Non-pigmented ciliary epithelial cell (primary cell): Measurements from ENCODE around the gene PRR32.
"Not testable (repeated sequence)": the region's sequence is repeated elsewhere in the genome, so short reads cannot be mapped to it uniquely, and the experiment has no call there.

Source experiments
- DNase-seq: peaks from one replicate; pipeline ENCODE4 v3.0.0-alpha.2; 2010; ENCODE audit warnings: low read depth

Gene PRR32, protein sequence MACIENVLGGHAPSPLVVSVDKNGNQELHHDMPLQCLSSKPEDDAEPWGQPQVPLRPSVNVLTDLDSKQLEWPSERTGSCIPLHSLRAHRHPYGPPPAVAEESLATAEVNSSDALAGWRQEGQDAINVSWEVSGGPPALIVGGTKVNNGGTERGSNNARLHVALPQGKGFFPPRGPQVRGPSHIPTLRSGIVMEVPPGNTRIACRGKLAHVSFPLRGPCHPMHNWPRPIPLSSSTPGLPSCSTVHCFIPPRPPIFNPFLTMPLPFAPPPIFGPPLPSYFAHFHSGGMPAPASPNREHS

DNA sequence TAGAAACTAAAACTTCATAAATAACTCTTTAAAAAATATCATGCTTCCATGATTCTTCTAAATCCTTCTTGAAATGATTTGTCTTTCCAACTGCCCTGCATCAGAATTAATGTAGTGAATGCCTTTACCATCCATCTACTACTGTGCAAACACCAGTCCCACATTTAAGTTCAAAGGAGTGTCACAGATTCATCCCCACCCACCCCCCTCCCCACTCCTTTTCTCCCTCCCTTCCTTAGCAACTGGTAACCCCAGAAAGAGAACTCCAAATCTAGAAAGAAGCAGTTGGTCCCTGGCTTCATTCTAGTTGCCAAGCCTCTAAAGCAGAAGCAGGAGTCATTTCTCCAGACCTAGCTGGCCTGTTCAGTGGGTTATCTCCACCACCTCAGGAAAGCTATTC lies at the start of gene PRR32:
PRR32 (plus strand) TSS at position 301 of the 400 bp plus-strand sequence. CDS start 115 bp downstream, outside the sequence.
- DNase-seq, result no peak

DNA sequence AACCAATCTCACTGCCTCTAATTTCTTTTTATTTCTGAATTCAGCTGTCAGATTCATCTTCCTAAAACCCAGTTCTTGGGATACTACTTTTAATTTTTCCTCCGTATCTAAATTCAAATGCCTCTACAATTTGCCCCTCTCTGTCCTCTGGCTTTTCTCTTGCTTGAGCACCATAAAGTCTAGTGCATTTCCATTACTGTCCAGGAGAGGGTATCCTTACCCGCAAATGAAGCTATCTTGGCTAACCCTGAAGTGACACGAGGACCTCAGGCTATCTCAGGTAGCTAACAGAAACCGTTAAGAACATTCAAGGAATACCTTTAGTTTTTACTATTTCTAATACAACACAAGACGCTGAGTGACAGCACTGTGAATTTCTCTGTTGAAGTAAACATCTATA lies 49.4 kb upstream of the PRR32 start:
- DNase-seq, result no peak

DNA sequence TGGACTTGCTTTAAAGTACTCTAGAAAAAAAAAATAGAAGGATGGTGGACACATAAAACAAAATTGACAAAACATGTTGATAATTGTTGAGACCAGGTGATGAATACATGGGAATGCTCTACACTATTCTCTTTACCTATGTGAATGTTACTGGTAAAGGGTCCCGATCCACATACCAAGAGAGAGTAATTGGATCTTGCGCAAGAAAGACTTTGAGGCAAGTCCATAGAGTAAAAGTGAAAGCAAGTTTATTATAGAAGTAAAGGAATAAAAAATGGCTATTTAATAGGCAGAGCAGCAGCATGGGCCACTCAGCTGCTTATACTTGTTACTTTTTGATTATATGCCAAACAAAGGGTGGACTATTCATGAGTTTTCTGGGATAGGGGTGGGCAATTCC lies 34.0 kb upstream of the PRR32 start:
- DNase-seq, result no peak

DNA sequence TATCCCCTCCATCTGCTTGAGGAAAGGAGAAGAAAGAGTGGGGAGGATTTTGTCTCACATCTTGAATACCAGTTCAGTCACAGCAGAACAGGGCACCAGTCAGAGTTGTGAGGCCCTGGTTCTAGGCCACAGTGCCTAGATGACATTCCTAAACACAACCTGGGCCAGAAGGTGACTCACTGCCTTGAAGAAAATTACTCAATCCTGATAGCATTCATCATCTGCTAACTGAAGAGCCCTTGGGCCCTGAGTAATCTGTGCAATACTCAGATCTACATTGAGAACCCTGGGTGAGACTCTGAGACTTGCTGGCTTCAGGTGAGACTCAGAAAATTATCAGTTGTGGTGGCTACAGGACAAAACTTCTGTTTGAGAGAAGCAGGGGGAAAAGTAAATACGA lies 20.5 kb upstream of the PRR32 start:
- DNase-seq, result no peak

DNA sequence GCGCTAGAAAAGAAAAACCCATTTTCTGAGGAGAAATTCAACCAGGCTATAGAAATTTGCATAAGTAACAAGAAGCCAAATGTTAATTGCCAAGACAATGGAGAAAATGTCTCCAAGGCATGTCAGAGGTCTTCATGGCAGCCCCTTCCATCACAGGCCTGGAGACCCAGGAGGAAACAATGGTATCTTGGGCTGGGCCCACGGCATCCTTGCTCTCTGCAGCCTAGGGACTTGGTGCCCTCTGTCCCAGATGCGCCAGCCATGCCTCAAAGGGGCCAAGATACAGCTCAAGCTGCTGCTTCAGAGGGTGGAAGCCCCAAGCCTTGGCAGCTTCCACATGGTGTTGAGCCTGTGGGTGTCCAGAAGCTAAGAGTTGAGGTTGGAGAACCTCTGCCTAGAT lies 12.7 kb upstream of the PRR32 start:
- not testable (repeated sequence) for DNase-seq

DNA sequence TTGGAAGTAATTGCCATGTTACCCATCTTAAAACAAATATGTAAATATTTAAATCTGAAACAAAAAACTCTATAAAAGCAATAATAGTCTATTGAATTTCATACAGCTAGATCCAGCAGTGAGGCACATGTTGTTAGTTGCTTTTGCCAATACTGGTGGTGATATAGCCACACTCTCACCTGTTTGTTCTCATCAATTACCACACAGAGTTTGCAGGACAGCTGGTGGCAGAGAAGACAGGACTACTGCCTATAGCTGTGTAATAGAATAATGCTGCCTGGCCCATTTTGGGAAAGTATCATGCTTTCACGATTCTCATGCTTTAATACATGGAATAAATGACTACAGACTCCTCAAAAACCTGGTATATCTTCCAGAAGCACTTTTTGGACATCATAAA lies 3.7 kb upstream of the PRR32 start:
- DNase-seq, result no peak

DNA sequence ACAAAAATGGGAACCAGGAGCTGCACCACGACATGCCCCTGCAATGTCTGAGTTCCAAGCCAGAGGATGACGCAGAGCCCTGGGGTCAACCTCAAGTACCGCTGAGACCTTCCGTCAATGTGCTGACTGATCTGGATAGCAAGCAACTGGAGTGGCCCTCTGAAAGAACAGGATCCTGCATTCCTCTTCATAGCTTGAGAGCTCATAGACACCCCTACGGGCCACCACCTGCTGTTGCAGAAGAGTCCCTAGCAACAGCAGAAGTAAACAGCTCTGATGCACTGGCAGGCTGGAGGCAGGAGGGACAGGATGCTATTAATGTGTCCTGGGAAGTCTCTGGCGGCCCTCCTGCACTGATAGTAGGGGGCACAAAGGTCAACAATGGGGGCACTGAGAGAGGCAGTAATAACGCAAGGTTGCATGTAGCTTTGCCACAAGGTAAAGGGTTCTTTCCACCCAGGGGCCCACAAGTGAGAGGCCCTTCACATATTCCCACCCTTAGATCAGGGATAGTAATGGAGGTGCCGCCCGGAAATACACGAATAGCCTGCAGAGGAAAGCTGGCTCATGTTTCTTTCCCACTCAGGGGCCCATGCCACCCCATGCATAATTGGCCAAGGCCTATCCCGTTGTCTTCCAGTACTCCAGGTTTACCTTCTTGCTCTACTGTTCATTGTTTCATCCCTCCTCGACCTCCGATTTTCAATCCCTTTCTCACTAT lies 1.3 kb downstream of the PRR32 start:
- DNase-seq, result no peak

DNA sequence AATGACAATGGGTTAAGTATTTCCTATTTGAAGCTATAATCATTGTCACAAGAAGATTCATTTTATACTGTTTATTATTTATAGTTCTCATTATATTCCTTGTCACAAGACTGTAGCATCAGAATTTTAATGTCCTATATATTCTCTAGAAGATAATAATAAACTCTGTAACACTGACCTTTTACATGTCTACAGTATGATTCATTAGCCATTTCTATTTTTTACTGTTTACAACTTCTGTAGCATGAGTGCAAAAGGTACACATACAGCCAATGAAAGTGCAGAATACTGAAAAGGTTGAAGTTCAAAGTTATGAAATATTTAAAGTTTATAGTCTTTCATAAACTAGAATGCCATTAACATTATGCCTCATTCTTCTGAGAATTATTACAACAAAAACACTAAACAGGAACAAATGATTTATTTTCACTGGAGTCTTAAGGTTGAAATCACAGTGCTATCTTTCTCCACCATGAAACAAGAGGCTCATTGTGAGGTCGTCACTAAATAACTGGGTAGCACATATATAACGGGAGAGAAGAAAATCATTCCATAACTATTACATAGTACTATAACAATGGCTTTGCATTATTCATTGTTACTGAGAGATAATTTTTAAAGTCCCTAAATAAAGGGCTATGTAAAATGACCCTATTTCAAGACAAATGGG lies 4.9 kb downstream of the PRR32 start:
- DNase-seq, result no peak

DNA sequence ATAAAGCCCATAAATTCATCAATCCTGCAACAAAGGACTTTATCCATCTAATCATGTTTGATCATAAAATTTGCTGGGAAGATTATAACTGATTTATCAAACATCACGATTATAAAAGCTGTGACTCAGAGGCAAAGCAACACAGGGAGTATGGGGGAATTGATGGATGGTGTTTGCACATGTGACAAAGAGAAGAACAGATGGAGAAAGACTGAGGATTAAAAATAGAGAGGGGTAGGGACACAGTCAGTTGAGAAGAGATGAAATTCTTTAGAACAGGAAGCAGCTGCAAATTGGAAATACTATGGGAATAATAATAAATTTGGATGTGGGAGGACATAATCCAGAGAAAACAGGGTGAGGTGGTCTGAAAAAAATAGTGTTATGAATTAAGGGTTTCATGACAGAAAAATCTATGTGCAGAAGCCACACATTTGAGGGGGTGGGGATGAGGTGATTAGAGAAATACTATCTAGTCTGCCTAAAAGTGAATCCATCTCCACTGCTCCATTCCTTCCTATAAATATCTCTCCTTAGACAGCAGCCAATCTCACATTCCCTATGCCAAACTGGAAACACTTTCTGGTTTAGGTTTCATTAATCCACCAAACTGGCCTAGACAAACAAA lies 6.2 kb downstream of the PRR32 start:
- DNase-seq, result no peak

DNA sequence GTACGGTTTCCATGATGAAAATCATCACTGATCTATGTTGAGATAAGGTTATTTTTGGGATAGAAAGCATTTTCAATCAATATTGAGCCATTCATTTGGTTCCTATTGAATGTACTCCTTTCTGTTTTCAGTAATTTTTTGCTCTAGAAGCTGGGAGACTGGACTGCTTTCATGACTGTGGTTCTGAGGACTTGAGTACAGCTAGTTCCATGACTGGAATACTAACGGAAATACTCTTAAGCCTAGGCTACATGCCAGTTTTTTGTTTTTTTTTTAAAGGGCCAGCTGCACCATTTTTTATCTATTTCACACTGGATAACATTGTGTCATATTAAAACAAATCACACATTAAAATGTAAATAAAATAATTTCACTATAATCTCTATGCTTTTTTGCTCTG lies 16.7 kb downstream of the PRR32 start:
- no peak for DNase-seq

DNA sequence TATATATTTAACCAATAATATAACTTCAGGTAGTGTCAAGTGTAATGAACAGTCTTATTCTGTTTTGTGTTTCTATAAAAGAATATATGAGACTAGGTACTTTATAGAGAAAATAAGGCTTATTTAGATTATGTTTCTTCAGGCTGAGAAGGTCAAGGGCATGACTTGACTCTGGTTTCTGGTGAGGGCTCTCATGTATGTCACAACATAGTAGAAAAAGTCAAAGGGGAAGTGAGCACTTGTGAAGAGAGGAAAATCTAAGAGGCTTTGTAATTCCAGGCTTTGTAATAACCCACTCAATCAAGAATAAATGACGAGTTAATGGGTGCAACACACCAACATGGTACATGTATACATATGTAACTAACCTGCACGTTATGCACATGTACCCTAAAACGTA lies 27.6 kb downstream of the PRR32 start:
- DNase-seq, result no peak

DNA sequence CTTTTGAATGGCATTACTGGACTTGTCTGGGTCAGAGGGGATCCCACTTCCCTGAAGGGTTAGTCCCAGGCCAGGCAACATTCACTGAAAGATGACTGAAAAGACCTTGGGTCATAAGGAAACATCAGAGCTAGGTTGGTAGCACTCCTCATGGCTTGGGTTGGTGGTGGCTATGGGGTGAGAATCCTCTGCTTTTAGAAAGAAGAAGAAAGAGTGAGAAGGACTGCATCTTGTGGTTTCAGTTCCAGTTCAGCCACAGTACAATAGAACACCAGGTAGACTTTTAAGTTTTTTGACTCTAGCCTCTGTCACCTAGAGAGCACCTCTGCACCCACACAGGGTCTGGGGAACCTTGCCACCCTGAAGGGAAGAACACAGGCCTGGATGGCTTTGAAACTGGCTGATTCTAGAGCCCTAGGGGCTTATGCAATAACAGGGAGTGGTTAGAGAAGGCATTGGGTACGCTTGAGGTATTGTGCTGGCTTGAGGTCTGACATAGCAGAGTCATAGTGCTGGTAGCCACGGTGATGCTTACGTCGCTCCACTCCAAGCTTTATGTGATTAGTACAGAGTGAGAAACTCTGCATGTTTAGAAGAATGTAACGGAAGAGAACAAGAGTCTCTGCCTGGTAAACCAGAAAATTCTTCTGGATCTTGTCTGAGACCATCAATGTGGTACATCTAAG lies 36.5 kb downstream of the PRR32 start:
- DNase-seq, result no peak
